Measurements from ENCODE around the gene CDK17.

Gene CDK17

DNA sequence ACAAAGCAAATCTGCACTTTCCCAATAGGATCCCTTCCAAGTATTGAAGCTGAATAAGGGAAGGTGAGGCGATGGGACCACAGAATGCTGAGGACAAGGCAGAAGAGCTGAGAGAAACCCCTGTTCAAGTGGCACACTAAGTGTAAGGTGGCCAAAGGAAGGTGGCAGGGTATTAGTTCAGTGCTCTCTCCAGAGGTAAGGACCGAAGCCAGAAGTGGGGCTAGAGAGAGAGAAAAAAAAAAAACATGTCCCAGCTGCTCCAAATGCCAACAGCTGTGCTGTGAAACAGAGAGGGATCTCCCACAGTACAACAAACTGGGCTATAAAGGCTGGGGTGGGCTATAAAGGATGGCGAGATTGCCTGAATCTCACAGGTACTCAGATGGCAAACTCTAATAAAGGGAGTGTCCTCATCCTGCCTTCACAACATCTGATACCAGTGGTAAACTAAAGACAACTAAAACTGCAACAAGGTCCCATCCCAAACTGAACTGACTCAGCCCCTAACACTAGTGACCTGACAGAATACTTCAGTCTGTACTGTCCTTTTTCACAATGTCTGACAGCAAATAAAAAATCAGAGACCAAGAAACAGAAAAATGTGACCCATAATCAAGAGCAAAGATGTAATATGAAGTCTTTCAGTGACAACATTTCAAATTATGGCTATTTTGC is 47.9 kb downstream of the CDK17 start:
- TF ChIP-seq TAF1 (IDR thresholded peaks at IDR 0.05; ENCODE audit: borderline replicate concordance, insufficient read depth, low read length) (no peak), FOXP2 (optimal IDR thresholded peaks at IDR 0.05; ENCODE audit: borderline replicate concordance, extremely low read depth, extremely low read length, insufficient read depth) (no peak), POLR2AphosphoS5 (IDR thresholded peaks at IDR 0.05; ENCODE audit: low read depth, low read length) (no peak), SIN3A (IDR thresholded peaks at IDR 0.05; ENCODE audit: borderline replicate concordance, insufficient read depth, low read length) (no peak)
- TF ChIP-seq, protein P1, sequence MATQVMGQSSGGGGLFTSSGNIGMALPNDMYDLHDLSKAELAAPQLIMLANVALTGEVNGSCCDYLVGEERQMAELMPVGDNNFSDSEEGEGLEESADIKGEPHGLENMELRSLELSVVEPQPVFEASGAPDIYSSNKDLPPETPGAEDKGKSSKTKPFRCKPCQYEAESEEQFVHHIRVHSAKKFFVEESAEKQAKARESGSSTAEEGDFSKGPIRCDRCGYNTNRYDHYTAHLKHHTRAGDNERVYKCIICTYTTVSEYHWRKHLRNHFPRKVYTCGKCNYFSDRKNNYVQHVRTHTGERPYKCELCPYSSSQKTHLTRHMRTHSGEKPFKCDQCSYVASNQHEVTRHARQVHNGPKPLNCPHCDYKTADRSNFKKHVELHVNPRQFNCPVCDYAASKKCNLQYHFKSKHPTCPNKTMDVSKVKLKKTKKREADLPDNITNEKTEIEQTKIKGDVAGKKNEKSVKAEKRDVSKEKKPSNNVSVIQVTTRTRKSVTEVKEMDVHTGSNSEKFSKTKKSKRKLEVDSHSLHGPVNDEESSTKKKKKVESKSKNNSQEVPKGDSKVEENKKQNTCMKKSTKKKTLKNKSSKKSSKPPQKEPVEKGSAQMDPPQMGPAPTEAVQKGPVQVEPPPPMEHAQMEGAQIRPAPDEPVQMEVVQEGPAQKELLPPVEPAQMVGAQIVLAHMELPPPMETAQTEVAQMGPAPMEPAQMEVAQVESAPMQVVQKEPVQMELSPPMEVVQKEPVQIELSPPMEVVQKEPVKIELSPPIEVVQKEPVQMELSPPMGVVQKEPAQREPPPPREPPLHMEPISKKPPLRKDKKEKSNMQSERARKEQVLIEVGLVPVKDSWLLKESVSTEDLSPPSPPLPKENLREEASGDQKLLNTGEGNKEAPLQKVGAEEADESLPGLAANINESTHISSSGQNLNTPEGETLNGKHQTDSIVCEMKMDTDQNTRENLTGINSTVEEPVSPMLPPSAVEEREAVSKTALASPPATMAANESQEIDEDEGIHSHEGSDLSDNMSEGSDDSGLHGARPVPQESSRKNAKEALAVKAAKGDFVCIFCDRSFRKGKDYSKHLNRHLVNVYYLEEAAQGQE (IDR thresholded peaks at IDR 0.05; ENCODE audit: insufficient read depth in 1 of 2, low read depth in 2 of 2, low read length in 2 of 2): no peak

DNA sequence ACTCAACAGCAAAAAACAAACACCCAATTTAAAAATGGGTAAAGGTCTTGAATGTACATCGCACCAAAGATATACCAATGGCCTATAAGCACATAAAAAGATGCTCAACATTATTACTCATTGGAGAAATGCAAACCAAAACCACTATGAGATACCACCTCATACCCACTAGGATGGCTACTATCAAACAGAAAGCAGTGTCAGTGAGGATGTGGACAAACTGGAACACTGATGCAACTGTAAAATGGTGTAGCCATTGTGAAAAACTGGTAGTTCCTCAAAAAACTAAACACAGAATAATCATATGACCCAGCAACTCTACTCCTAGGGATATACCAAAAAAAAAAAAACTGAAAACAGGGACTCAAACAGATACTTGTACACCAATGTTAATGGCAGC is 49.3 kb downstream of the CDK17 start:
- TF ChIP-seq, protein P1 (IDR thresholded peaks at IDR 0.05; ENCODE audit: insufficient read depth in 1 of 2, low read depth in 2 of 2, low read length in 2 of 2): no peak
- TF ChIP-seq POLR2AphosphoS5 (IDR thresholded peaks at IDR 0.05; ENCODE audit: low read depth, low read length) (no peak), FOXP2 (optimal IDR thresholded peaks at IDR 0.05; ENCODE audit: borderline replicate concordance, extremely low read depth, extremely low read length, insufficient read depth) (no peak), TAF1 (IDR thresholded peaks at IDR 0.05; ENCODE audit: borderline replicate concordance, insufficient read depth, low read length) (no peak), SIN3A (IDR thresholded peaks at IDR 0.05; ENCODE audit: borderline replicate concordance, insufficient read depth, low read length) (no peak)

DNA sequence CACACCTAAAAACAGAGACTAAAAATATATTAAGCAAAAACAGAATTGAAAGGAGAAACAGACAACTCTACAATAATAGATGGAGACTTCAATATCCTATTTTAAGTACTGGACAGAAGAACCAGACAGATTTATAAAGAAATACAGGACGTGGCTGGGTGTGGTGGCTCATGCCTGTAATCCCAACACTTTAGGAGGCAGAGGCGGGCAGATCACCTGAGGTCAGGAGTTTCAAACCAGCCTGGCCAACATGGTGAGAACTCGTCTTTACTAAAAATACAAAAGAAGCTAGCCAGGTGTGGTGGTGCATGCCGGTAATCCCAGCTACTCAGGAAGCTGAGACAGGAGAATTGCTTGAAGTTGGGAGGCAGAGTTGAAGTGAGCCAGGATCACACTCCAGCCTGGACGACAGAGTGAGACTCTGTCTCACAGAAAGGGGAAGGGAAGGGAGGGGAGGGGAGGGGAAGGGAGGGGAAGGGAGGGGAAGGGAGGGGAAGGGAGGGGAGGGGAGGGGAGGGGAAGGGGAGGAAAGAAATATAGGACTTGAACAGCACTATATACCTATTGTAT is 53.0 kb downstream of the CDK17 start:
- no peak for TF ChIP-seq SIN3A (IDR thresholded peaks at IDR 0.05; ENCODE audit: borderline replicate concordance, insufficient read depth, low read length)
- TF ChIP-seq, protein P1 (IDR thresholded peaks at IDR 0.05; ENCODE audit: insufficient read depth in 1 of 2, low read depth in 2 of 2, low read length in 2 of 2): no peak
- TF ChIP-seq FOXP2 (optimal IDR thresholded peaks at IDR 0.05; ENCODE audit: borderline replicate concordance, extremely low read depth, extremely low read length, insufficient read depth): no peak
- no peak for TF ChIP-seq POLR2AphosphoS5 (IDR thresholded peaks at IDR 0.05; ENCODE audit: low read depth, low read length)
- no peak for TF ChIP-seq TAF1 (IDR thresholded peaks at IDR 0.05; ENCODE audit: borderline replicate concordance, insufficient read depth, low read length)

DNA sequence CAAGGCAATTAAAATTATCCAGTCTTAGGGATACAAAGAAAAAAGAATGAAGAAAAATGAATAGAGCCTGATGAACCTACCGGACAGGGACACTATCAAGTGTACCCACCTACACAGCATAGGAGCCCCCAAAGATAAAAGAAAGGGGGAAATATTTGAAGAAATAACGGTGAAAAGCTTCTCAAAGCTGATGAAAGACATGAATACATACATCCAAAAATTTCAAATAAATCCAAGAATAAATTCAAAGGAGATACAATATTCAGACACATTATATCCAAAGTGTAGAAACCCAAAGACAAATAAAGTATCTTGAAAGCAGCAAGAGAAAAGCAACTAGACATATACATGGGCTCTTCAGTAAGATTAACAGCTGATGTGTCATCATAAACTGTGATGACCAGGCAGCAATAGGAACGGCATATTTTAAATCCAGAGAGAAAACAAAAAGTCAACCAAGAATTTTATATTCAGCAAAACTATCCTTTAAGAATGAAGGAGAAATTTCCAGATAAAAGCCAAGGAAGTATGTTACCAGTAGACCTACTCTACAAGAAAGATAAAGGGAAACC is 56.0 kb downstream of the CDK17 start:
- TF ChIP-seq FOXP2 (optimal IDR thresholded peaks at IDR 0.05; ENCODE audit: borderline replicate concordance, extremely low read depth, extremely low read length, insufficient read depth) (no peak), TAF1 (IDR thresholded peaks at IDR 0.05; ENCODE audit: borderline replicate concordance, insufficient read depth, low read length) (no peak), SIN3A (IDR thresholded peaks at IDR 0.05; ENCODE audit: borderline replicate concordance, insufficient read depth, low read length) (no peak), POLR2AphosphoS5 (IDR thresholded peaks at IDR 0.05; ENCODE audit: low read depth, low read length) (no peak)
- TF ChIP-seq, protein P1 (IDR thresholded peaks at IDR 0.05; ENCODE audit: insufficient read depth in 1 of 2, low read depth in 2 of 2, low read length in 2 of 2): no peak
